ENCODE data around the gene ZNF576. TPM values are rescaled to one million over a fixed set of nuclear protein-coding genes. Genes with fewer than 3 reads are reported as not detected.
"Not testable (repeated sequence)": the region's sequence is repeated elsewhere in the genome, so short reads cannot be mapped to it uniquely, and the experiment has no call there.

ZNF576 gene
- total and polyA plus RNA-seq, 4 donors: 8.0 to 18.8 (median 15.2) TPM

- peaks cover 43% of the 10 kb centered on the region for H3K4me1 ChIP-seq (ENCODE audit: control insufficient read depth, insufficient read depth, low read length)
- no peaks in the 10 kb centered on the region for H3K27me3 ChIP-seq (ENCODE audit: control insufficient read depth, insufficient read depth, low read length)
- no peak overlapping the region for H3K4me3 ChIP-seq (ENCODE audit: low read depth, low read length)
- H3K9me3 ChIP-seq (ENCODE audit: control insufficient read depth, insufficient read depth, low read length): no peaks in the 10 kb centered on the region
- no peak for DNase-seq (ENCODE audit: low read depth in 4 of 6, low spot score in 6 of 6)
- H3K36me3 ChIP-seq (ENCODE audit: control insufficient read depth, insufficient read depth, low read length): peaks cover 43% of the 10 kb centered on the region
- 46% methylated on average over 3 of the region's 5 CpGs for WGBS (ENCODE audit: insufficient coverage)
- H3K27ac ChIP-seq (ENCODE audit: low read depth, low read length): no peak overlapping the region
These were observed 1.5 kb downstream of the ZNF576 start for GRCh38 chr19:43597876-43598275.

GRCh38 chr19:43598445-43599240 is 2.2 kb downstream of the ZNF576 start:
- no peak for DNase-seq (ENCODE audit: low read depth in 4 of 6, low spot score in 6 of 6)
- Histone ChIP-seq H3K36me3 (ENCODE audit: control insufficient read depth, insufficient read depth, low read length) (peaks cover 39% of the 10 kb centered on the region), H3K4me3 (ENCODE audit: low read depth, low read length) (no peak overlapping the region), H3K27ac (ENCODE audit: low read depth, low read length) (no peak overlapping the region), H3K27me3 (ENCODE audit: control insufficient read depth, insufficient read depth, low read length) (no peaks in the 10 kb centered on the region), H3K9me3 (ENCODE audit: control insufficient read depth, insufficient read depth, low read length) (no peaks in the 10 kb centered on the region), H3K4me1 (ENCODE audit: control insufficient read depth, insufficient read depth, low read length) (peaks cover 36% of the 10 kb centered on the region)
- WGBS (ENCODE audit: insufficient coverage): 94% methylated on average over 19 of the region's 19 CpGs

GRCh38 chr19:43599635-43600295 is 3.4 kb downstream of the ZNF576 start:
- no peak overlapping the region for H3K27ac ChIP-seq (ENCODE audit: low read depth, low read length)
- peaks cover 28% of the 10 kb centered on the region for H3K36me3 ChIP-seq (ENCODE audit: control insufficient read depth, insufficient read depth, low read length)
- WGBS (ENCODE audit: insufficient coverage): 89% methylated on average over 2 of the region's 4 CpGs
- H3K27me3 ChIP-seq (ENCODE audit: control insufficient read depth, insufficient read depth, low read length): no peaks in the 10 kb centered on the region
- H3K9me3 ChIP-seq (ENCODE audit: control insufficient read depth, insufficient read depth, low read length): no peaks in the 10 kb centered on the region
- no peak overlapping the region for H3K4me3 ChIP-seq (ENCODE audit: low read depth, low read length)
- peaks cover 25% of the 10 kb centered on the region for H3K4me1 ChIP-seq (ENCODE audit: control insufficient read depth, insufficient read depth, low read length)
- DNase-seq (ENCODE audit: low read depth in 4 of 6, low spot score in 6 of 6): no peak

GRCh38 chr19:43600326-43600725 is 3.9 kb downstream of the ZNF576 start:
- not testable (repeated sequence) for DNase-seq (ENCODE audit: low read depth in 4 of 6, low spot score in 6 of 6); H3K27ac ChIP-seq (ENCODE audit: low read depth, low read length); H3K9me3 ChIP-seq (ENCODE audit: control insufficient read depth, insufficient read depth, low read length); H3K27me3 ChIP-seq (ENCODE audit: control insufficient read depth, insufficient read depth, low read length); H3K4me3 ChIP-seq (ENCODE audit: low read depth, low read length)
- Histone ChIP-seq H3K4me1 (ENCODE audit: control insufficient read depth, insufficient read depth, low read length) (peaks cover 19% of the 10 kb centered on the region), H3K36me3 (ENCODE audit: control insufficient read depth, insufficient read depth, low read length) (peaks cover 25% of the 10 kb centered on the region)
- WGBS (ENCODE audit: insufficient coverage): 74% methylated on average over 3 of the region's 5 CpGs

- Histone ChIP-seq H3K36me3 (ENCODE audit: control insufficient read depth, insufficient read depth, low read length) (peaks cover 52% of the 10 kb centered on the region), H3K4me1 (ENCODE audit: control insufficient read depth, insufficient read depth, low read length) (peaks cover 3% of the 10 kb centered on the region), H3K27ac (ENCODE audit: low read depth, low read length) (no peak overlapping the region), H3K4me3 (ENCODE audit: low read depth, low read length) (no peak overlapping the region), H3K27me3 (ENCODE audit: control insufficient read depth, insufficient read depth, low read length) (no peaks in the 10 kb centered on the region), H3K9me3 (ENCODE audit: control insufficient read depth, insufficient read depth, low read length) (no peaks in the 10 kb centered on the region)
- 15% methylated on average over 2 of the region's 7 CpGs for WGBS (ENCODE audit: insufficient coverage)
- DNase-seq (ENCODE audit: low read depth in 4 of 6, low spot score in 6 of 6): no peak
These were observed 9.6 kb downstream of the ZNF576 start for GRCh38 chr19:43605875-43606568.

- 78% methylated on average over 5 of the region's 7 CpGs for WGBS (ENCODE audit: insufficient coverage)
- H3K4me1 ChIP-seq (ENCODE audit: control insufficient read depth, insufficient read depth, low read length): peaks cover 5% of the 10 kb centered on the region
- H3K27me3 ChIP-seq (ENCODE audit: control insufficient read depth, insufficient read depth, low read length): no peaks in the 10 kb centered on the region
- DNase-seq (ENCODE audit: low read depth in 4 of 6, low spot score in 6 of 6): peak in 2 of 6 donors; percentile 19 to 76
- H3K36me3 ChIP-seq (ENCODE audit: control insufficient read depth, insufficient read depth, low read length): peaks cover 59% of the 10 kb centered on the region
- no peak overlapping the region for H3K4me3 ChIP-seq (ENCODE audit: low read depth, low read length)
- H3K27ac ChIP-seq (ENCODE audit: low read depth, low read length): no peak overlapping the region
- H3K9me3 ChIP-seq (ENCODE audit: control insufficient read depth, insufficient read depth, low read length): no peaks in the 10 kb centered on the region
These were observed 10.3 kb downstream of the ZNF576 start for GRCh38 chr19:43606569-43607229.

- H3K36me3 ChIP-seq (ENCODE audit: control insufficient read depth, insufficient read depth, low read length): peaks cover 61% of the 10 kb centered on the region
- peaks cover 5% of the 10 kb centered on the region for H3K4me1 ChIP-seq (ENCODE audit: control insufficient read depth, insufficient read depth, low read length)
- DNase-seq (ENCODE audit: low read depth in 4 of 6, low spot score in 6 of 6): no peak
- H3K27ac ChIP-seq (ENCODE audit: low read depth, low read length): no peak overlapping the region
- WGBS (ENCODE audit: insufficient coverage): 79% methylated on average over 18 of the region's 28 CpGs
- no peak overlapping the region for H3K4me3 ChIP-seq (ENCODE audit: low read depth, low read length)
- H3K27me3 ChIP-seq (ENCODE audit: control insufficient read depth, insufficient read depth, low read length): no peaks in the 10 kb centered on the region
- H3K9me3 ChIP-seq (ENCODE audit: control insufficient read depth, insufficient read depth, low read length): no peaks in the 10 kb centered on the region
These were observed 11.1 kb downstream of the ZNF576 start for GRCh38 chr19:43607238-43608205.

GRCh38 chr19:43609872-43610271 is 13.5 kb downstream of the ZNF576 start:
- Histone ChIP-seq H3K4me3 (ENCODE audit: low read depth, low read length) (no peak overlapping the region), H3K27me3 (ENCODE audit: control insufficient read depth, insufficient read depth, low read length) (no peaks in the 10 kb centered on the region), H3K36me3 (ENCODE audit: control insufficient read depth, insufficient read depth, low read length) (peaks cover 79% of the 10 kb centered on the region), H3K4me1 (ENCODE audit: control insufficient read depth, insufficient read depth, low read length) (peaks cover 5% of the 10 kb centered on the region), H3K27ac (ENCODE audit: low read depth, low read length) (no peak overlapping the region), H3K9me3 (ENCODE audit: control insufficient read depth, insufficient read depth, low read length) (no peaks in the 10 kb centered on the region)
- DNase-seq (ENCODE audit: low read depth in 4 of 6, low spot score in 6 of 6): no peak
- 80% methylated on average over 6 of the region's 7 CpGs for WGBS (ENCODE audit: insufficient coverage)

All from spinal cord (tissue), 10 donors.